HG02884 (cell line): ENCODE measurements around the gene LDLR.

Source experiments
- ATAC-seq: cut with Tn5 transposase; IDR thresholded peaks from one replicate; pipeline ENCODE4 v1.9.1; 2021; ENCODE audit warnings: mild to moderate bottlenecking, moderate library complexity; ENCODE audit not compliant: unreplicated experiment

The LDLR gene

GRCh38 chr19:11089254-11090013 lies at the start of gene LDLR:
Gene LDLR, plus strand, starts transcription at chr19:11089463. Its CDS starts 86 bp downstream, at chr19:11089549.
- ATAC-seq, result no peak

GRCh38 chr19:11041194-11041593 lies 48.1 kb upstream of the LDLR start:
- ATAC-seq, result no peak

GRCh38 chr19:11041966-11042627 lies 47.2 kb upstream of the LDLR start:
- ATAC-seq, result no peak

GRCh38 chr19:11044431-11044830 lies 44.8 kb upstream of the LDLR start:
- no peak for ATAC-seq

GRCh38 chr19:11045536-11045935 lies 43.7 kb upstream of the LDLR start:
- no peak for ATAC-seq

- no peak for ATAC-seq
These were observed 42.5 kb upstream of the LDLR start for GRCh38 chr19:11046605-11047354.

- no peak for ATAC-seq
These were observed 41.4 kb upstream of the LDLR start for GRCh38 chr19:11047866-11048265.

GRCh38 chr19:11050323-11051114 lies 38.7 kb upstream of the LDLR start:
- no peak for ATAC-seq

- ATAC-seq, result no peak
These were observed 35.5 kb upstream of the LDLR start for GRCh38 chr19:11053817-11054195.

GRCh38 chr19:11054200-11054599 lies 35.1 kb upstream of the LDLR start:
- ATAC-seq, result no peak

GRCh38 chr19:11054628-11055027 lies 34.6 kb upstream of the LDLR start:
- no peak for ATAC-seq

GRCh38 chr19:11058246-11059030 lies 30.8 kb upstream of the LDLR start:
- no peak for ATAC-seq

- no peak for ATAC-seq
These were observed 29.5 kb upstream of the LDLR start for GRCh38 chr19:11059511-11060358.

GRCh38 chr19:11061952-11062351 lies 27.3 kb upstream of the LDLR start:
- no peak for ATAC-seq

- no peak for ATAC-seq
These were observed 25.8 kb upstream of the LDLR start for GRCh38 chr19:11063434-11063833.

GRCh38 chr19:11064831-11065303 lies 24.4 kb upstream of the LDLR start:
- ATAC-seq, result no peak

GRCh38 chr19:11066326-11066725 lies 22.9 kb upstream of the LDLR start:
- no peak for ATAC-seq

GRCh38 chr19:11067356-11068113 lies 21.7 kb upstream of the LDLR start:
- ATAC-seq, result no peak
